SK-N-SH treated with all-trans-retinoic acid at 6 μM for 48 hours (cell line): ENCODE measurements around the gene FOXL1.

Source experiments
- ATAC-seq: fragments of 200-7000 bp; cut with Tn5 transposase; 3 replicates; pipeline ENCODE4 v1.9.1; 2020; ENCODE audit warnings: mild to moderate bottlenecking, moderate library complexity
- ARNTL ChIP-seq: fragments of 450-650 bp; formaldehyde crosslinking; IDR thresholded peaks from 2 replicates; pipeline ENCODE4 v1.5.0; 2020; ENCODE audit warnings: low read depth, mild to moderate bottlenecking, moderate library complexity, borderline replicate concordance
- BACH2 ChIP-seq: fragments of 250-450 bp; sonication (Bioruptor Pico); IDR thresholded peaks from 2 replicates; pipeline ENCODE4 v1.9.0; 2021; ENCODE audit warnings: mild to moderate bottlenecking, borderline replicate concordance
- CSDC2 ChIP-seq: fragments of 250-450 bp; sonication (Bioruptor Pico); IDR thresholded peaks from 2 replicates; pipeline ENCODE4 v1.5.0; 2020; ENCODE audit warnings: mild to moderate bottlenecking, moderate library complexity
- CSRNP3 ChIP-seq: fragments of 250-450 bp; sonication (Bioruptor Pico); IDR thresholded peaks from 2 replicates; pipeline ENCODE4 v1.5.1; 2021; ENCODE audit warnings: mild to moderate bottlenecking, moderate library complexity
- ESRRG ChIP-seq: fragments of 250-450 bp; sonication (Bioruptor Pico); IDR thresholded peaks from 2 replicates; pipeline ENCODE4 v1.6.1; 2021; ENCODE audit warnings: mild to moderate bottlenecking
- GLIS3 ChIP-seq: fragments of 250-450 bp; sonication (Bioruptor Pico); IDR thresholded peaks from 2 replicates; pipeline ENCODE4 v1.5.0; 2020; ENCODE audit warnings: mild to moderate bottlenecking, moderate library complexity
- ISL1 ChIP-seq: fragments of 250-450 bp; sonication (Bioruptor Pico); IDR thresholded peaks from 2 replicates; pipeline ENCODE4 v2.1.2; 2022; ENCODE audit warnings: mild to moderate bottlenecking, moderate library complexity
- OSR1 ChIP-seq: fragments of 250-450 bp; sonication (Bioruptor Pico); IDR thresholded peaks from 2 replicates; pipeline ENCODE4 v1.8.0; 2022; ENCODE audit warnings: moderate library complexity, mild to moderate bottlenecking, inconsistent platforms
- PPARA ChIP-seq: fragments of 250-450 bp; sonication (Bioruptor Pico); IDR thresholded peaks from 2 replicates; pipeline ENCODE4 v1.5.0; 2020; ENCODE audit warnings: mild to moderate bottlenecking, borderline replicate concordance
- SNAI2 ChIP-seq: fragments of 250-450 bp; sonication (Bioruptor Pico); IDR thresholded peaks from 2 replicates; pipeline ENCODE4 v1.5.0; 2020; ENCODE audit warnings: mild to moderate bottlenecking, moderate library complexity
- TCF4 ChIP-seq: fragments of 250-450 bp; sonication (Bioruptor Pico); IDR thresholded peaks from 2 replicates; pipeline ENCODE4 v1.8.0; 2021; ENCODE audit warnings: mild to moderate bottlenecking, moderate library complexity, borderline replicate concordance
- TOX ChIP-seq: fragments of 250-450 bp; sonication (Bioruptor Pico); IDR thresholded peaks from 2 replicates; pipeline ENCODE4 v1.8.0; 2021; ENCODE audit warnings: mild to moderate bottlenecking, moderate library complexity, borderline replicate concordance
- ZC3H10 ChIP-seq: fragments of 250-450 bp; sonication (Bioruptor Pico); IDR thresholded peaks from 2 replicates; pipeline ENCODE4 v1.5.1; 2021; ENCODE audit warnings: mild to moderate bottlenecking, moderate library complexity
- ZFP3 ChIP-seq: fragments of 250-450 bp; sonication (Bioruptor Pico); IDR thresholded peaks from 2 replicates; pipeline ENCODE4 v1.5.0; 2020; ENCODE audit warnings: mild to moderate bottlenecking, moderate library complexity
- ZFP30 ChIP-seq: fragments of 450-650 bp; formaldehyde crosslinking; IDR thresholded peaks from 2 replicates; pipeline ENCODE4 v1.5.0; 2022; ENCODE audit warnings: mild to moderate bottlenecking, moderate library complexity
- ZNF565 ChIP-seq: fragments of 450-650 bp; formaldehyde crosslinking; conservative IDR thresholded peaks from 2 replicates; pipeline ENCODE4 v1.5.0; 2020; ENCODE audit warnings: low read depth, mild to moderate bottlenecking, moderate library complexity
- ZNF70 ChIP-seq: fragments of 450-650 bp; formaldehyde crosslinking; IDR thresholded peaks from 2 replicates; pipeline ENCODE4 v1.5.0; 2020; ENCODE audit warnings: mild to moderate bottlenecking, moderate library complexity
- ZNF8 ChIP-seq: fragments of 450-650 bp; formaldehyde crosslinking; IDR thresholded peaks from 2 replicates; pipeline ENCODE4 v1.5.0; 2020; ENCODE audit warnings: mild to moderate bottlenecking, moderate library complexity
- TF ChIP-seq, protein P1 (sequence below): fragments of 250-450 bp; sonication (Bioruptor Pico); IDR thresholded peaks from 2 replicates; pipeline ENCODE4 v1.5.1; 2020; ENCODE audit warnings: low read depth, mild to moderate bottlenecking, moderate library complexity
- TF ChIP-seq, protein P2 (sequence below): fragments of 250-450 bp; sonication (Bioruptor Pico); IDR thresholded peaks from 2 replicates; pipeline ENCODE4 v1.8.0; 2020; ENCODE audit warnings: mild to moderate bottlenecking, moderate library complexity, borderline replicate concordance
- TF ChIP-seq, protein P3 (sequence below): fragments of 250-450 bp; sonication (Bioruptor Pico); IDR thresholded peaks from 2 replicates; pipeline ENCODE4 v1.5.0; 2020; ENCODE audit warnings: mild to moderate bottlenecking, moderate library complexity

The FOXL1 gene

GRCh38 chr16:86598607-86599565, 20.5 kb downstream of the FOXL1 start:
- peak; percentile 60 for ATAC-seq
- TF ChIP-seq CSDC2 (CRISPR knock-in tag) (no peak), ZNF565 (no peak), TCF4 (CRISPR knock-in tag) (no peak), SNAI2 (no peak), ISL1 (CRISPR knock-in tag) (no peak), CSRNP3 (CRISPR knock-in tag) (no peak), ZNF70 (CRISPR knock-in tag) (no peak), ZNF8 (CRISPR knock-in tag) (no peak), ESRRG (CRISPR knock-in tag) (no peak), TOX (CRISPR knock-in tag) (no peak), ZFP30 (CRISPR knock-in tag) (no peak), GLIS3 (no peak), ZC3H10 (CRISPR knock-in tag) (no peak), OSR1 (CRISPR knock-in tag) (no peak), ZFP3 (CRISPR knock-in tag) (no peak), PPARA (CRISPR knock-in tag) (no peak)
- TF ChIP-seq, protein P1, sequence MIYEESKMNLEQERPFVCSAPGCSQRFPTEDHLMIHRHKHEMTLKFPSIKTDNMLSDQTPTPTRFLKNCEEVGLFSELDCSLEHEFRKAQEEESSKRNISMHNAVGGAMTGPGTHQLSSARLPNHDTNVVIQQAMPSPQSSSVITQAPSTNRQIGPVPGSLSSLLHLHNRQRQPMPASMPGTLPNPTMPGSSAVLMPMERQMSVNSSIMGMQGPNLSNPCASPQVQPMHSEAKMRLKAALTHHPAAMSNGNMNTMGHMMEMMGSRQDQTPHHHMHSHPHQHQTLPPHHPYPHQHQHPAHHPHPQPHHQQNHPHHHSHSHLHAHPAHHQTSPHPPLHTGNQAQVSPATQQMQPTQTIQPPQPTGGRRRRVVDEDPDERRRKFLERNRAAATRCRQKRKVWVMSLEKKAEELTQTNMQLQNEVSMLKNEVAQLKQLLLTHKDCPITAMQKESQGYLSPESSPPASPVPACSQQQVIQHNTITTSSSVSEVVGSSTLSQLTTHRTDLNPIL (CRISPR knock-in tag): no peak
- TF ChIP-seq, protein P2, sequence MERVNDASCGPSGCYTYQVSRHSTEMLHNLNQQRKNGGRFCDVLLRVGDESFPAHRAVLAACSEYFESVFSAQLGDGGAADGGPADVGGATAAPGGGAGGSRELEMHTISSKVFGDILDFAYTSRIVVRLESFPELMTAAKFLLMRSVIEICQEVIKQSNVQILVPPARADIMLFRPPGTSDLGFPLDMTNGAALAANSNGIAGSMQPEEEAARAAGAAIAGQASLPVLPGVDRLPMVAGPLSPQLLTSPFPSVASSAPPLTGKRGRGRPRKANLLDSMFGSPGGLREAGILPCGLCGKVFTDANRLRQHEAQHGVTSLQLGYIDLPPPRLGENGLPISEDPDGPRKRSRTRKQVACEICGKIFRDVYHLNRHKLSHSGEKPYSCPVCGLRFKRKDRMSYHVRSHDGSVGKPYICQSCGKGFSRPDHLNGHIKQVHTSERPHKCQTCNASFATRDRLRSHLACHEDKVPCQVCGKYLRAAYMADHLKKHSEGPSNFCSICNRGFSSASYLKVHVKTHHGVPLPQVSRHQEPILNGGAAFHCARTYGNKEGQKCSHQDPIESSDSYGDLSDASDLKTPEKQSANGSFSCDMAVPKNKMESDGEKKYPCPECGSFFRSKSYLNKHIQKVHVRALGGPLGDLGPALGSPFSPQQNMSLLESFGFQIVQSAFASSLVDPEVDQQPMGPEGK (CRISPR knock-in tag): no peak
- TF ChIP-seq, protein P3, sequence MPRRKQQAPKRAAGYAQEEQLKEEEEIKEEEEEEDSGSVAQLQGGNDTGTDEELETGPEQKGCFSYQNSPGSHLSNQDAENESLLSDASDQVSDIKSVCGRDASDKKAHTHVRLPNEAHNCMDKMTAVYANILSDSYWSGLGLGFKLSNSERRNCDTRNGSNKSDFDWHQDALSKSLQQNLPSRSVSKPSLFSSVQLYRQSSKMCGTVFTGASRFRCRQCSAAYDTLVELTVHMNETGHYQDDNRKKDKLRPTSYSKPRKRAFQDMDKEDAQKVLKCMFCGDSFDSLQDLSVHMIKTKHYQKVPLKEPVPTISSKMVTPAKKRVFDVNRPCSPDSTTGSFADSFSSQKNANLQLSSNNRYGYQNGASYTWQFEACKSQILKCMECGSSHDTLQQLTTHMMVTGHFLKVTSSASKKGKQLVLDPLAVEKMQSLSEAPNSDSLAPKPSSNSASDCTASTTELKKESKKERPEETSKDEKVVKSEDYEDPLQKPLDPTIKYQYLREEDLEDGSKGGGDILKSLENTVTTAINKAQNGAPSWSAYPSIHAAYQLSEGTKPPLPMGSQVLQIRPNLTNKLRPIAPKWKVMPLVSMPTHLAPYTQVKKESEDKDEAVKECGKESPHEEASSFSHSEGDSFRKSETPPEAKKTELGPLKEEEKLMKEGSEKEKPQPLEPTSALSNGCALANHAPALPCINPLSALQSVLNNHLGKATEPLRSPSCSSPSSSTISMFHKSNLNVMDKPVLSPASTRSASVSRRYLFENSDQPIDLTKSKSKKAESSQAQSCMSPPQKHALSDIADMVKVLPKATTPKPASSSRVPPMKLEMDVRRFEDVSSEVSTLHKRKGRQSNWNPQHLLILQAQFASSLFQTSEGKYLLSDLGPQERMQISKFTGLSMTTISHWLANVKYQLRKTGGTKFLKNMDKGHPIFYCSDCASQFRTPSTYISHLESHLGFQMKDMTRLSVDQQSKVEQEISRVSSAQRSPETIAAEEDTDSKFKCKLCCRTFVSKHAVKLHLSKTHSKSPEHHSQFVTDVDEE (CRISPR knock-in tag): no peak

DNA sequence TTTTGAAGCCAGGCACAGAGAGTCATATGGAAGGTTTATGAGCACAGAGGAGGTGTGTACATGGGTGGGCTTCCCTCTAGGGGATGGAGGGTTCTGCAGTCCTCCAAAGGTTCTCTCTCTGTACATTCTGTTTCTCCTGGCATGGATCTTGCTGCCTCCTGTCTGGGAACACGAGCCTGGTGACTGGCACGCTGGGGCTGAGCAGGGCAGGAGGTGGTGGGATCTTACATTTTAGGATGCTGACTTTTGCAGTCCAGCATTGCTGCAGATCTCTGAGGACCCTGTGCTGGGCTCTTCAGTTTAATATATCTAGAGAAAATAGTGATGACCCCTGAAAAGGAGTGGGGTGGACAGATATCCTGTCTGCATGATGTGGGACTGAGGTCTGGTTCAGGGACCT, 23.0 kb downstream of the FOXL1 start:
- no peak for ATAC-seq
- TF ChIP-seq ZNF8 (CRISPR knock-in tag) (no peak), CSDC2 (CRISPR knock-in tag) (no peak), SNAI2 (no peak)
- TF ChIP-seq, all 23 proteins: peak for 0

- no peak; the same call in 2 of the 3 replicates for ATAC-seq
Observed at GRCh38 chr16:86602521-86602920, 24.2 kb downstream of the FOXL1 start.

More at GRCh38 chr16:86602521-86602920, 24.2 kb downstream of the FOXL1 start:
- no peak for TF ChIP-seq ZNF70 (CRISPR knock-in tag)
- no peak for TF ChIP-seq ZNF8 (CRISPR knock-in tag)
- TF ChIP-seq OSR1 (CRISPR knock-in tag): no peak
- TF ChIP-seq, protein P3 (CRISPR knock-in tag): no peak
- no peak for TF ChIP-seq ESRRG (CRISPR knock-in tag)
- TF ChIP-seq ZNF565: no peak
- TF ChIP-seq, protein P2 (CRISPR knock-in tag): no peak
- TF ChIP-seq SNAI2: no peak
- TF ChIP-seq TOX (CRISPR knock-in tag): no peak
- no peak for TF ChIP-seq ZFP3 (CRISPR knock-in tag)
- TF ChIP-seq PPARA (CRISPR knock-in tag): no peak
- TF ChIP-seq ISL1 (CRISPR knock-in tag): no peak
- no peak for TF ChIP-seq ZFP30 (CRISPR knock-in tag)
- TF ChIP-seq BACH2 (CRISPR knock-in tag): no peak
- TF ChIP-seq ARNTL (CRISPR knock-in tag): no peak
- TF ChIP-seq ZC3H10 (CRISPR knock-in tag): no peak
- TF ChIP-seq TCF4 (CRISPR knock-in tag): no peak
- TF ChIP-seq, protein P1 (CRISPR knock-in tag): no peak
- TF ChIP-seq, all 23 proteins: peak for 0
